CD14-positive monocyte (primary cell): ENCODE data around the gene OAT. TPM values are rescaled to one million over a fixed set of nuclear protein-coding genes. Genes with fewer than 3 reads are reported as not detected.
A peak's percentile ranks its signal among the peaks of the same experiment; 100 is the strongest.

Experiments
- DNase-seq, 3 donors: peaks; one replicate each; pipeline ENCODE4 v3.0.0-alpha.2; 2011 to 2022
- H2AFZ ChIP-seq: 2 replicates; pipeline ENCODE4 v1.6.0; 2012; ENCODE audit warnings: mild to moderate bottlenecking, low read depth, low read length, inconsistent platforms; ENCODE audit not compliant: insufficient read depth, poor library complexity, severe bottlenecking
- H3K27ac ChIP-seq, 2 donors: 1 replicate in 1 of 2; 2 replicates in 1 of 2; pipeline ENCODE4 v1.5.1; 2012 to 2013; ENCODE audit warnings: low read length in 2 of 2, control low read depth in 1 of 2, inconsistent platforms in 1 of 2, low read depth in 1 of 2, mild to moderate bottlenecking in 1 of 2
- H3K27me3 ChIP-seq, 2 donors: one replicate each; pipeline versions ENCODE4 v1.6.0 to v1.6.1; 2011 to 2013; ENCODE audit warnings: low read length in 2 of 2; ENCODE audit not compliant: control insufficient read depth in 2 of 2, insufficient read depth in 2 of 2
- H3K36me3 ChIP-seq, 2 donors: replicated peaks in 1 of 2; 1 replicate in 1 of 2; 2 replicates in 1 of 2; pipeline versions ENCODE4 v1.5.1 to v1.6.1; 2012 to 2013; ENCODE audit warnings: low read length in 2 of 2, control low read depth in 1 of 2, inconsistent platforms in 1 of 2, mild to moderate bottlenecking in 1 of 2; ENCODE audit not compliant: insufficient read depth in 2 of 2, control insufficient read depth in 1 of 2
- H3K4me1 ChIP-seq, 2 donors: 1 replicate in 1 of 2; 2 replicates in 1 of 2; pipeline versions ENCODE4 v1.5.1 to v1.6.1; 2012 to 2013; ENCODE audit warnings: low read length in 2 of 2, control low read depth in 1 of 2, inconsistent platforms in 1 of 2, mild to moderate bottlenecking in 1 of 2, moderate library complexity in 1 of 2; ENCODE audit not compliant: insufficient read depth in 2 of 2, control insufficient read depth in 1 of 2
- H3K4me2 ChIP-seq: replicated peaks from 2 replicates; pipeline ENCODE3; 2012; ENCODE audit warnings: low read length, moderate library complexity, mild to moderate bottlenecking; ENCODE audit not compliant: poor library complexity, severe bottlenecking; ENCODE audit errors: extremely low read depth
- H3K4me3 ChIP-seq, 3 experiments: fragments of 200-600 bp in 1 of 3; sonication (generic) in 1 of 3; replicated peaks in 1 of 3; 1 replicate in 2 of 3; 2 replicates in 1 of 3; pipeline ENCODE4 v1.5.1; 2011 to 2013; ENCODE audit warnings: low read length in 3 of 3, mild to moderate bottlenecking in 3 of 3, control low read depth in 2 of 3, low read depth in 2 of 3, inconsistent platforms in 1 of 3, moderate library complexity in 1 of 3
- H3K79me2 ChIP-seq: 2 replicates; pipeline ENCODE4 v1.6.0; 2012; ENCODE audit warnings: mild to moderate bottlenecking, control low read depth, inconsistent platforms, low read length, moderate library complexity; ENCODE audit not compliant: insufficient read depth
- H3K9ac ChIP-seq: 2 replicates; pipeline ENCODE4 v1.6.0; 2017; ENCODE audit warnings: low read length, mild to moderate bottlenecking; ENCODE audit not compliant: insufficient read depth, poor library complexity, severe bottlenecking
- H3K9me3 ChIP-seq, 2 donors: replicated peaks in 1 of 2; 1 replicate in 1 of 2; 2 replicates in 1 of 2; pipeline versions ENCODE4 v1.5.1 to v1.6.1; 2012 to 2013; ENCODE audit warnings: low read length in 2 of 2, control low read depth in 1 of 2; ENCODE audit not compliant: control insufficient read depth in 1 of 2, insufficient read depth in 1 of 2
- H4K20me1 ChIP-seq: 2 replicates; pipeline ENCODE4 v1.6.0; 2012; ENCODE audit warnings: mild to moderate bottlenecking, low read length, control low read depth, moderate library complexity; ENCODE audit not compliant: insufficient read depth
- H3K27ac Mint-ChIP-seq, 7 donors: one replicate each; pipeline ENCODE4 v1.8.0; 2020; ENCODE audit warnings: mild to moderate bottlenecking in 7 of 7, mixed read lengths in 7 of 7, moderate library complexity in 6 of 7, inconsistent platforms in 2 of 7
- H3K27me3 Mint-ChIP-seq, 3 donors: one replicate each; pipeline ENCODE4 v1.8.0; 2021 to 2022; ENCODE audit warnings: low read depth in 3 of 3, mild to moderate bottlenecking in 3 of 3, mixed read lengths in 3 of 3, moderate library complexity in 3 of 3, inconsistent platforms in 1 of 3
- H3K36me3 Mint-ChIP-seq, 2 donors: one replicate each; pipeline ENCODE4 v1.8.0; 2020; ENCODE audit warnings: mixed read lengths in 2 of 2, inconsistent platforms in 1 of 2, mild to moderate bottlenecking in 1 of 2
- H3K4me1 Mint-ChIP-seq: one replicate; pipeline ENCODE4 v1.8.0; 2020; ENCODE audit warnings: mild to moderate bottlenecking, mixed read lengths
- H3K4me3 Mint-ChIP-seq, 2 donors: one replicate each; pipeline ENCODE4 v1.8.0; 2020; ENCODE audit warnings: mild to moderate bottlenecking in 2 of 2, mixed read lengths in 2 of 2, moderate library complexity in 1 of 2
- H3K9me3 Mint-ChIP-seq, 7 donors: one replicate each; pipeline ENCODE4 v1.8.0; 2020 to 2022; ENCODE audit warnings: mixed read lengths in 7 of 7, mild to moderate bottlenecking in 6 of 7, moderate library complexity in 6 of 7, inconsistent platforms in 2 of 7
- CTCF ChIP-seq: fragments of 200-600 bp; IDR thresholded peaks from one replicate; pipeline ENCODE4 v1.8.0; 2022; ENCODE audit warnings: antibody characterized with exemption, mild to moderate bottlenecking
- WGBS: methylation state at CpG from one replicate; pipeline ENCODE4 v1.1.5; 2013; ENCODE audit warnings: missing lambda C conversion rate; ENCODE audit not compliant: insufficient coverage; 5-methylcytosine and 5-hydroxymethylcytosine counted together
- intact Hi-C, 2 donors: fragments of 100-400 bp; cut with micrococcal nuclease; formaldehyde crosslinking; loops; one replicate each; pipeline versions ENCODE4 v1.15.0 to v1.15.1; 2023
- polyA plus RNA-seq, 3 donors: library from polyadenylated mRNA; depleted of rRNA in 1 of 3; unstranded in 2 of 3; stranded (reverse) in 1 of 3; fragments of 300-500 nt in 2 of 3; fragments of >200 nt in 1 of 3; fragmentation: Illumina TruSeq in 2 of 3; gene quantifications; 1 replicate in 2 of 3; 2 replicates in 1 of 3; pipeline ENCODE4 v1.2.3, GENCODE V29; 2012 to 2021

The OAT gene
- polyA plus RNA-seq, 3 donors = 83.5 to 89.6 (median 87.3) TPM

DNA sequence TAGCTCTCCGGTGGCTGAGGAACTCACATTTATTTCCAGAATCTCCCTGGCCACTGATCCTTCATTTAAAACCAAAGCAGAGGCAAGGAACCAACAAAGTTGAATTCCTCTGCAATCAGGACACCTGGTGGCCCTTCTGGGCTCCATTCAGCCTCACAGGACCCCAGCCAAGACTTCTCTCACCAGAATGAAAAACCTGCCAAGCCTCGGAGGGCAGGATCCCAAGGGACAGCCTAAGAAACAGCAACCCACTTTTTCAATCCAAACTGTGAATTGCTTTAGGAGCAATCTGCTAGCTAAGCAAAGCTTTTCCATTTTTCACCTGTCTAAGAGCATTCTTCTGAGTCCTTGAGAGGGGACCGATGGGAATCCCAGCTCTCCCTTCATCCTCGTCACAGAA, 34.6 kb downstream of the OAT start:
- Mint-ChIP-seq H3K4me3 (no peak overlapping the region), H3K9me3 (peaks cover 0 to 9% (median 0%) of the 10 kb centered on the region in 7 donors), H3K36me3 (peaks cover 0 to 6% of the 10 kb centered on the region in 2 donors), H3K4me1 (peaks cover 9% of the 10 kb centered on the region), H3K27ac (peak overlapping the region in 1 of 7 donors; percentile 54), H3K27me3 (peaks cover 39 to 57% (median 50%) of the 10 kb centered on the region in 3 donors)
- no peak for TF ChIP-seq CTCF
- no peaks in the 10 kb centered on the region for H3K9me3 ChIP-seq
- peaks cover 11 to 18% of the 10 kb centered on the region in 2 donors for H3K4me1 ChIP-seq
- intact Hi-C loops = loop anchor here (10.0 kb wide), 2 partner anchors 89 to 129 kb away; no protein-coding TSS in a partner anchor
- H3K4me2 ChIP-seq = no peak overlapping the region
- H3K36me3 ChIP-seq = no peaks in the 10 kb centered on the region
- peaks cover 20 to 37% of the 10 kb centered on the region in 2 donors for H3K27me3 ChIP-seq
- H3K79me2 ChIP-seq = no peaks in the 10 kb centered on the region
- no peak overlapping the region for H3K27ac ChIP-seq
- H4K20me1 ChIP-seq = no peaks in the 10 kb centered on the region
- no peak overlapping the region for H2AFZ ChIP-seq
- no peak overlapping the region for H3K9ac ChIP-seq
- WGBS = 94% methylated on average over 2 of the region's 4 CpGs
- no peak for DNase-seq
- no peak overlapping the region for H3K4me3 ChIP-seq

DNA sequence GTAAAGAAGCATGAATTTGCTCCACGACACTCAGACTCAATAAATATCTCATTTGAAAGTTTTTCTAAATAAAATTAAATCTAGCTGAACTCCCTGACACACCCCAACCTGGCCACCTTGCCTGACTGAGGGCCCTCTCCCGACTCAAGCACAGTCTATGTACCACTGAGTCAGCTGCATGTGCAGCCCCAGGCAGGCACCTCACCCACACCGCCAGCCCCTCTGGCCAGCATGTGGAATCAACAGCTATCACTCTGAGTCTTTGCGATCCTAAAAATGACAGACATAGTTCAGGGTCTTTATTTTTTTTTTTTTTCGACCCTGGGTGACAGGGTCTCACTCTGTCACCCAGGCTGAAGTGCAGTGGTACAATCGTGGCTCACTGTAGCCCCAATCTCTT, 35.2 kb downstream of the OAT start:
- TF ChIP-seq CTCF = no peak
- Mint-ChIP-seq H3K27ac (no peak overlapping the region), H3K36me3 (peaks cover 0 to 6% of the 10 kb centered on the region in 2 donors), H3K27me3 (peaks cover 39 to 64% (median 57%) of the 10 kb centered on the region in 3 donors), H3K9me3 (peaks cover 0 to 9% (median 0%) of the 10 kb centered on the region in 7 donors), H3K4me3 (no peak overlapping the region), H3K4me1 (peaks cover 9% of the 10 kb centered on the region)
- H3K4me3 ChIP-seq = no peak overlapping the region
- H3K9ac ChIP-seq = no peak overlapping the region
- H3K4me2 ChIP-seq = no peak overlapping the region
- no peaks in the 10 kb centered on the region for H3K79me2 ChIP-seq
- H3K36me3 ChIP-seq = no peaks in the 10 kb centered on the region
- intact Hi-C loops = loop anchor here (10.0 kb wide), 2 partner anchors 89 to 129 kb away; no protein-coding TSS in a partner anchor
- no peaks in the 10 kb centered on the region for H3K9me3 ChIP-seq
- peaks cover 20 to 43% of the 10 kb centered on the region in 2 donors for H3K27me3 ChIP-seq
- no peak overlapping the region for H2AFZ ChIP-seq
- WGBS = 88% methylated on average over 3 of the region's 6 CpGs
- no peak overlapping the region for H3K27ac ChIP-seq
- H4K20me1 ChIP-seq = no peaks in the 10 kb centered on the region
- peaks cover 5 to 11% of the 10 kb centered on the region in 2 donors for H3K4me1 ChIP-seq
- DNase-seq = no peak
